T-cell (primary cell): Measurements from ENCODE around the gene ANKS4B. TPM values are rescaled to one million over a fixed set of nuclear protein-coding genes. Genes with fewer than 3 reads are reported as not detected.

Experiments used
- ATAC-seq, 4 experiments: fragments of 200-7000 bp in 3 of 4; fragments of 150-1000 bp in 1 of 4; cut with Tn5 transposase; replicated peaks in 1 of 4; 1 replicate in 3 of 4; 2 replicates in 1 of 4; pipeline ENCODE4 v1.10.0; 2021; ENCODE audit warnings: moderate library complexity in 3 of 4, mild to moderate bottlenecking in 2 of 4, moderate number of reproducible peaks in 1 of 4
- CTCF ChIA-PET, 2 donors: fragments of 300-600 bp; sonication (Branson Sonifier 250); formaldehyde crosslinking; loops; one replicate each; lab custom pipeline; 2022; ENCODE audit warnings: antibody characterized with exemption in 2 of 2; lab: Charles Lee
- POLR2A ChIA-PET, 2 donors: fragments of 300-600 bp; sonication (Branson Sonifier 250); formaldehyde crosslinking; loops; one replicate each; lab custom pipeline; 2022; ENCODE audit warnings: antibody characterized with exemption in 2 of 2; lab: Charles Lee
- DNase-seq, 35 experiments: peaks; one replicate each; pipeline versions ENCODE4 v3.0.0 to v3.0.0-alpha.2; 2013 to 2023
- H3K27ac ChIP-seq: one replicate; pipeline ENCODE4 v1.5.1; 2013; ENCODE audit warnings: low read length
- H3K27me3 ChIP-seq, 2 experiments: replicated peaks in 1 of 2; 1 replicate in 1 of 2; 2 replicates in 1 of 2; pipeline versions ENCODE4 v1.6.1 to v1.7.0; 2013; ENCODE audit warnings: low read length in 1 of 2, mixed read lengths in 1 of 2; ENCODE audit not compliant: control insufficient read depth in 2 of 2, insufficient read depth in 2 of 2; ENCODE audit errors: extremely low read depth in 1 of 2
- H3K36me3 ChIP-seq, 2 donors: 1 replicate in 1 of 2; 2 replicates in 1 of 2; pipeline versions ENCODE4 v1.6.1 to v1.7.0; 2013; ENCODE audit warnings: low read length in 1 of 2; ENCODE audit not compliant: control insufficient read depth in 2 of 2, insufficient read depth in 1 of 2; ENCODE audit errors: extremely low read depth in 1 of 2
- H3K4me1 ChIP-seq, 2 experiments: 1 replicate in 1 of 2; 2 replicates in 1 of 2; pipeline versions ENCODE4 v1.6.1 to v1.7.0; 2013; ENCODE audit warnings: low read length in 2 of 2, mixed read lengths in 1 of 2; ENCODE audit not compliant: insufficient read depth in 2 of 2, control insufficient read depth in 1 of 2; ENCODE audit errors: extremely low read depth in 1 of 2
- H3K4me3 ChIP-seq, 2 donors: 1 replicate in 1 of 2; 2 replicates in 1 of 2; pipeline versions ENCODE4 v1.5.1 to v1.7.0; 2013; ENCODE audit warnings: mild to moderate bottlenecking in 2 of 2, low read length in 1 of 2, moderate library complexity in 1 of 2; ENCODE audit not compliant: control insufficient read depth in 1 of 2; ENCODE audit errors: extremely low read depth in 1 of 2
- H3K9me3 ChIP-seq: 2 replicates; pipeline ENCODE4 v1.7.0; 2013
- H3K27ac Mint-ChIP-seq, 2 donors: one replicate each; pipeline ENCODE4 v1.8.0; 2020 to 2021; ENCODE audit warnings: mild to moderate bottlenecking in 2 of 2, mixed read lengths in 2 of 2
- H3K27me3 Mint-ChIP-seq, 2 donors: one replicate each; pipeline ENCODE4 v1.8.0; 2021 to 2022; ENCODE audit warnings: mixed read lengths in 2 of 2
- H3K36me3 Mint-ChIP-seq: one replicate; pipeline ENCODE4 v1.8.0; 2021; ENCODE audit warnings: mixed read lengths
- H3K4me1 Mint-ChIP-seq, 3 donors: one replicate each; pipeline ENCODE4 v1.8.0; 2020 to 2022; ENCODE audit warnings: mixed read lengths in 3 of 3, mild to moderate bottlenecking in 1 of 3
- H3K4me3 Mint-ChIP-seq, 3 donors: one replicate each; pipeline ENCODE4 v1.8.0; 2020 to 2022; ENCODE audit warnings: mild to moderate bottlenecking in 3 of 3, mixed read lengths in 3 of 3, moderate library complexity in 3 of 3
- H3K9me3 Mint-ChIP-seq, 3 donors: one replicate each; pipeline ENCODE4 v1.8.0; 2020 to 2022; ENCODE audit warnings: mixed read lengths in 3 of 3
- WGBS: methylation state at CpG from one replicate; pipeline ENCODE4 v1.1.5; 2013; ENCODE audit warnings: missing lambda C conversion rate; ENCODE audit not compliant: insufficient coverage; 5-methylcytosine and 5-hydroxymethylcytosine counted together
- total RNA-seq, 35 experiments: library from RNA in 6 of 35; stranded (reverse) in 6 of 35; fragments of 120-200 nt in 1 of 35; gene quantifications; one replicate each; pipeline versions ENCODE4 v1.2.1 to v1.2.4 and lab custom pipeline; 2013 to 2026

ANKS4B gene
- total RNA-seq, 5 donors from 2014 or later (not counting 1 experiment from before 2014, with no cell fraction given): 0.06 to 0.09 TPM; not detected in 3

DNA sequence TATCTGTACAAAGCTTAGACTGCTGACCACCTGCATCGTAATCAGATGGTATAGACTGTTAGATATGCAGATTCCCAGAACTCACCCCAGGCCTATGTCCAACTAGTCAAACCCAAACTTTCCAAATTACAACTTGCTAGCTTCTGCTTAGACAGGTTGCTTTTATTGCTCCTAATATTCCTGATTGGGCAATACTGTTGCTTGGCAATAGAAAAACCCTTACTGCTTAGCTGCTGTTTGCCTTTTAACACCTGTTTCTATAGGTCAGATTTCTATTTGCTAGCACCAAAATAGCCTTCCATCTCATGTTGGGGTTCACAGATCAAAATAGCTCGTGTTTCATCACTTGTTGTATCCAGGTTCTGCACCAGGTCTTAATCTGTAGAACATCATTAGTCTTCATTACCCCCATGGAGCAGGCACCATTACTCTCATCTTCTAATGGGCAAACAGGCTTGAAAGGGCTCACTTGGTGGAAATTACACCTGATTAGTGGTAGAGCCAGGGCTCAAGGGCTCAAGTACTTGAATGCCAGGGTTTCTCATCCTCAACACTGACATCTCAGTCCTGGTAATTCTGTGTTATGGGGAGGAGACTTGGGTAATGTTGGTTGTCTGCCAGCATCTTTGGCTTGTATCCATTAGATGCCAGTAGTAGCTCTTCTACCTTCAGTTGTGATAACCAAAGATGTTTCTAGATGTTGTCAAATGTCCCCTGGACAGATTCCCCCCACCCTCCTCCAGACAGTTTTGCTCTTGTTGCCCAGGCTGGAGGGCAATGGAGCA is 24.9 kb upstream of the ANKS4B start:
- WGBS: 52% methylated on average over 2 of the region's 2 CpGs
- no peak for ATAC-seq
- no peak overlapping the region for H3K4me3 Mint-ChIP-seq
- H3K27me3 ChIP-seq: peaks cover 3 to 10% of the 10 kb centered on the region in 2 experiments
- no peaks in the 10 kb centered on the region for H3K36me3 Mint-ChIP-seq
- no peaks in the 10 kb centered on the region for H3K4me1 Mint-ChIP-seq
- H3K9me3 Mint-ChIP-seq: no peaks in the 10 kb centered on the region
- no peaks in the 10 kb centered on the region for H3K4me1 ChIP-seq
- no peak overlapping the region for H3K4me3 ChIP-seq
- H3K36me3 ChIP-seq: no peaks in the 10 kb centered on the region
- no peaks in the 10 kb centered on the region for H3K9me3 ChIP-seq
- H3K27me3 Mint-ChIP-seq: peaks cover 16 to 21% of the 10 kb centered on the region in 2 donors
- DNase-seq: no peak
- CTCF ChIA-PET: no interaction called here
- POLR2A ChIA-PET: no interaction called here
- H3K27ac Mint-ChIP-seq: no peak overlapping the region
- H3K27ac ChIP-seq: no peak overlapping the region

DNA sequence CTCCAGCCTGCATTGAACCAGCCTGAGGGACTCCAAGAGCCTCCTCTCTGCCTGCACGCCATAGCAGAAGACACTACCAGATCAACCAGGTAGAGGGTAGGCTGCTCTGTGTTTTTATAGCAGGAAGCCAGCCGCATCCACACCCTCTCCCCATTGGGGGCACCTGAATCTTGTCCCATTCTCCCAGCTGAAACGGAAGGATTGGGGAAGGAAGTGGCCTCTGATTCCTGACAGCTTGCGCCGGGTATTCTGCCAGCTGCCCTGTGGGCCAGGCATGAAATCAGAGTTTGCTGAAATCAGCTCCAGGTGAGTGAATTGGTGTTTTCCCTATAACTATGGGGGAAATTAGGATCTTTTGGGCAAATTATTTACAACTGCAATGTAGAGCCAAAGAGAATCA is 22.0 kb upstream of the ANKS4B start, which contains the start of gene ZP2:
Gene ZP2, minus strand, starts transcription at position 89 of the 400 bp plus-strand sequence. Its CDS starts 27 bp downstream, at position 62.
- Histone ChIP-seq H3K4me1 (no peaks in the 10 kb centered on the region), H3K27me3 (peaks cover 3 to 14% of the 10 kb centered on the region in 2 experiments), H3K9me3 (no peaks in the 10 kb centered on the region), H3K27ac (no peak within 1 kb of the TSS), H3K36me3 (no peaks in the 10 kb centered on the region), H3K4me3 (no peak within 1 kb of the TSS)
- DNase-seq (no peak), ATAC-seq (no peak)
- Mint-ChIP-seq H3K4me1 (no peaks in the 10 kb centered on the region), H3K27ac (no peak within 1 kb of the TSS), H3K36me3 (no peaks in the 10 kb centered on the region), H3K27me3 (peaks cover 23 to 28% of the 10 kb centered on the region in 2 donors), H3K9me3 (no peaks in the 10 kb centered on the region), H3K4me3 (no peak within 1 kb of the TSS)
- ChIA-PET CTCF (no interaction called here), POLR2A (no interaction called here)
- WGBS: 75% methylated on average over 2 of the region's 5 CpGs

DNA sequence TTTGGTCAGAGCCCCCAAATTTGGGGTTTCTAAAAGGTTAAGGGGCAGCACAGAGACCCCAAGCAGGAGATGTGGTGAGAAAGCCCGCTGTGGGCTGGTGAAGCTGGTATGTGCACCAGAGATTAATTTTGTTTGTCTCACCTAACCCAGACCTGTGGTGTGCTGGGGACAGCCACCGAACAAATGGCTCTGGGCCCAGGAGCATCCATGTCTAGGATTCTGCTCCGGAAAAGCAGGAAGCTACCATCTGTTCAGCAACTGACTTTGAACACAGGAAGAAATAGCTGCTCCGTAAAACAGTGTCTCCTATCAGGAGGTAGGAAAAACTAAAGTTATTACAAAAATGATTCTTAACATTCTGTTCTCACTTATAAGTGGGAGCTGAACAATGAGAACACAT is 19.4 kb upstream of the ANKS4B start:
- WGBS: 52% methylated on average over 2 of the region's 4 CpGs

DNA sequence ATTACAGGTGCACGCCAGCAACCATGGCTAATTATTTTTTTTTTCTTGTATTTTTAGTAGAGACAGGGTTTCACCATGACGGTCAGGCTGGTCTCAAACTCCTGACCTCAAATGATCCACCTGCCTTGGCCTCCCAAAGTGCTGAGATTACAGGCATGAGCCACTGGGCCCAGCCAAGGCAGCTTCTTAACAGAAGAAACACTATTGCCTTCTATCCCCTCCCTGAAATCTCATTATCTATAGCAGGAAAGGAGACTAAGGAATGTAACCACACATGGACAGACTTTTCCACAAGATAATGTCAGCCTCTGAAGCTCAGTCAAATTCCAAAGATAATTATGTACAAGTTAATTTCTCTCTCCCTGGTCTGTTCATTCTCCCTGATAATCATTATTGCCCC is 16.4 kb upstream of the ANKS4B start:
- Histone ChIP-seq H3K27me3 (peaks cover 2 to 7% of the 10 kb centered on the region in 2 experiments), H3K27ac (no peak overlapping the region), H3K9me3 (no peaks in the 10 kb centered on the region), H3K4me3 (no peak overlapping the region), H3K4me1 (no peaks in the 10 kb centered on the region), H3K36me3 (no peaks in the 10 kb centered on the region)
- Mint-ChIP-seq H3K27ac (no peak overlapping the region), H3K27me3 (peaks cover 19 to 20% of the 10 kb centered on the region in 2 donors), H3K4me3 (no peak overlapping the region), H3K9me3 (no peaks in the 10 kb centered on the region), H3K36me3 (no peaks in the 10 kb centered on the region), H3K4me1 (no peaks in the 10 kb centered on the region)
- ChIA-PET CTCF (no interaction called here), POLR2A (no interaction called here)
- ATAC-seq: no peak
- DNase-seq: no peak
- 67% methylated on average over 1 of the region's 2 CpGs for WGBS

More for the DNA sequence above, 19.4 kb upstream of the ANKS4B start:
- ATAC-seq (no peak), DNase-seq (no peak)
- Histone ChIP-seq H3K4me3 (no peak overlapping the region), H3K4me1 (no peaks in the 10 kb centered on the region), H3K27me3 (peaks cover 3 to 11% of the 10 kb centered on the region in 2 experiments), H3K27ac (no peak overlapping the region), H3K36me3 (no peaks in the 10 kb centered on the region), H3K9me3 (no peaks in the 10 kb centered on the region)
- no peaks in the 10 kb centered on the region for H3K36me3 Mint-ChIP-seq
- ChIA-PET CTCF (interaction anchor here in 1 of 2 donors (0.6 to 0.7 kb wide), 2 partner anchors 29 to 1367 kb away, joined by 3 to 12 read pairs; no protein-coding TSS in a partner anchor), POLR2A (no interaction called here)
- no peaks in the 10 kb centered on the region for H3K4me1 Mint-ChIP-seq
- no peak overlapping the region for H3K27ac Mint-ChIP-seq
- H3K9me3 Mint-ChIP-seq: no peaks in the 10 kb centered on the region
- no peak overlapping the region for H3K4me3 Mint-ChIP-seq
- peaks cover 23 to 27% of the 10 kb centered on the region in 2 donors for H3K27me3 Mint-ChIP-seq

DNA sequence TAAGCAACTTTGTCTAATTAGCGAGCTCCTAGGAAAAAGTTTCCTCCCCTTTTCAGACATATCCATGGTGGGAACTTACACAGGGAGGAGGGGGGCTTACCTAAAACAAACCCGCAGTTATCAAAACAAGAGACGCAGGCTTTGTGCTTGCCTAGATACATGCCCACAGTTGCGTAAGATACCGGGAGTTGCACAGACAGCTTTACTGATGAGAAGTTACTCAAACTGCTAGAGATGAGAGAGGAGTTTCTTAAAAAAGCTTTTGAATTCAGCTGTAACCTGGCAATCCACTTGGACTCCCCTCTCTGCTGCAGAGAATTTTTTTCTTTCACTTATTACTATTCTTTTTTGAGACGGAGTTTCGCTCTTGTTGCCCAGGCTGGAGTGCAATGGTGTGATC is 15.3 kb upstream of the ANKS4B start:
- Mint-ChIP-seq H3K27ac (no peak overlapping the region), H3K27me3 (peaks cover 22 to 23% of the 10 kb centered on the region in 2 donors), H3K4me1 (no peaks in the 10 kb centered on the region), H3K9me3 (no peaks in the 10 kb centered on the region), H3K4me3 (no peak overlapping the region), H3K36me3 (no peaks in the 10 kb centered on the region)
- ChIA-PET CTCF (no interaction called here), POLR2A (no interaction called here)
- H3K36me3 ChIP-seq: no peaks in the 10 kb centered on the region
- DNase-seq (no peak), ATAC-seq (no peak)
- H3K4me1 ChIP-seq: no peaks in the 10 kb centered on the region
- WGBS: 90% methylated on average over 2 of the region's 7 CpGs
- H3K9me3 ChIP-seq: no peaks in the 10 kb centered on the region
- H3K27me3 ChIP-seq: peaks cover 6 to 9% of the 10 kb centered on the region in 2 experiments
- H3K27ac ChIP-seq: no peak overlapping the region
- no peak overlapping the region for H3K4me3 ChIP-seq

DNA sequence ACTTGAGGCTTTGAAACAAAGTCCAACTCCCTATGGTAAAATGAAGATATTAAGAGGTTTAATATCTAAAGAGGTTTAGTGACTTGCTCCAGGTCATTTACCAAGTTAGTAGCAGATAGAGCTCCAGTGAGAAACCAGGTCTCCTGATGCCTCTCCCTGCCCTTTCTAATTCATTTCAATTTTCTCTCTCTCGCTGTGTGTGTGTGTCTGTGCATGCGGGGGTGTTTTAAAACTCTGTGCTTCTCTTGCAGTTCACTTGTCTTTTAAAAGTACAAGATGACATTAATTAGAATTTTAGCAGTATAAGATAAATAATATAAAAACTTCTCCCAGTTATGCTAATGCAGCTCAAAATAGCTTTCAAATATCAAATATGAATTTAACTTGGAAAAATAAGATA is 13.9 kb upstream of the ANKS4B start:
- DNase-seq: no peak
- no peak overlapping the region for H3K27ac ChIP-seq
- H3K27me3 Mint-ChIP-seq: peaks cover 27 to 28% of the 10 kb centered on the region in 2 donors
- no CpG with 5 or more reads among the region's 2 CpGs for WGBS
- no peaks in the 10 kb centered on the region for H3K36me3 Mint-ChIP-seq
- no peak overlapping the region for H3K27ac Mint-ChIP-seq
- ChIA-PET CTCF (interaction anchor here in 1 of 2 donors (0.7 kb wide), 1 partner anchor 42 kb away, joined by 3 read pairs; no protein-coding TSS in a partner anchor), POLR2A (no interaction called here)
- no peaks in the 10 kb centered on the region for H3K9me3 ChIP-seq
- no peak overlapping the region for H3K4me3 ChIP-seq
- peaks cover 0 to under 1% (median 0%) of the 10 kb centered on the region in 3 donors for H3K4me1 Mint-ChIP-seq
- H3K27me3 ChIP-seq: peaks cover 6 to 10% of the 10 kb centered on the region in 2 experiments
- no peak overlapping the region for H3K4me3 Mint-ChIP-seq
- H3K9me3 Mint-ChIP-seq: no peaks in the 10 kb centered on the region
- H3K4me1 ChIP-seq: no peaks in the 10 kb centered on the region
- no peaks in the 10 kb centered on the region for H3K36me3 ChIP-seq
- no peak for ATAC-seq
